Endothelial cell of umbilical vein (primary cell): Measurements from ENCODE around the gene CD300LB.
"Not testable (repeated sequence)": the region's sequence is repeated elsewhere in the genome, so short reads cannot be mapped to it uniquely, and the experiment has no call there.

Source experiments
- CTCF ChIP-seq, 2 donors: IDR thresholded peaks; 1 replicate in 1 of 2; 2 replicates in 1 of 2; pipeline ENCODE4 v1.5.1; 2011; ENCODE audit warnings: low read length in 2 of 2, mild to moderate bottlenecking in 2 of 2, moderate library complexity in 2 of 2, control low read depth in 1 of 2, inconsistent platforms in 1 of 2, low read depth in 1 of 2; ENCODE audit not compliant: insufficient read depth in 1 of 2; ENCODE audit errors: extremely low read depth in 1 of 2
- EZH2 ChIP-seq: IDR thresholded peaks from 2 replicates; pipeline ENCODE4 v1.6.1; 2012; ENCODE audit warnings: borderline replicate concordance, low read depth, mild to moderate bottlenecking, moderate library complexity, low read length, inconsistent platforms; ENCODE audit not compliant: severe bottlenecking
- FOS ChIP-seq: IDR thresholded peaks from 2 replicates; pipeline ENCODE4 v1.6.1; 2011; ENCODE audit warnings: mild to moderate bottlenecking, low read length, moderate library complexity, borderline replicate concordance; ENCODE audit not compliant: insufficient read depth
- GATA2 ChIP-seq: IDR thresholded peaks from 2 replicates; pipeline ENCODE4 v1.7.0; 2011; ENCODE audit warnings: low read depth, mild to moderate bottlenecking, moderate library complexity, mixed read lengths, low read length; ENCODE audit not compliant: insufficient read length, insufficient read depth
- JUN ChIP-seq: IDR thresholded peaks from 2 replicates; pipeline ENCODE4 v1.6.1; 2011; ENCODE audit warnings: borderline replicate concordance, low read depth; ENCODE audit not compliant: insufficient read length, insufficient read depth
- MAX ChIP-seq: IDR thresholded peaks from 2 replicates; pipeline ENCODE4 v1.6.1; 2011; ENCODE audit not compliant: insufficient read depth, insufficient read length
- MYC ChIP-seq: IDR thresholded peaks from one replicate; pipeline ENCODE4 v1.6.1; 2011; ENCODE audit warnings: mild to moderate bottlenecking, low read depth, low read length
- POLR2A ChIP-seq: IDR thresholded peaks from 2 replicates; pipeline ENCODE4 v1.6.1; 2012; ENCODE audit warnings: low read depth, mild to moderate bottlenecking, control low read depth, low read length
- POLR2AphosphoS5 ChIP-seq: IDR thresholded peaks from 2 replicates; pipeline ENCODE4 v1.6.1; 2012; ENCODE audit warnings: low read depth, mild to moderate bottlenecking, control low read depth, low read length, moderate library complexity; ENCODE audit not compliant: insufficient read depth

GRCh38 chr17:74573635-74574034 lies 42.4 kb upstream of the CD300LB start:
- not testable (repeated sequence) for TF ChIP-seq EZH2; CTCF (IDR thresholded peaks at IDR 0.05; ENCODE audit: extremely low read depth in 1 of 2, insufficient read depth in 1 of 2, low read depth in 1 of 2, low read length in 2 of 2); POLR2AphosphoS5; POLR2A; JUN; MYC; MAX; FOS; GATA2
